ENCODE results near the gene RUNX2. TPM values are rescaled to one million over a fixed set of nuclear protein-coding genes. Genes with fewer than 3 reads are reported as not detected.

The RUNX2 gene
- total and polyA plus RNA-seq, 8 donors, result 0.80 to 18.7 (median 2.7) TPM; not detected in 1

GRCh38 chr6:45658958-45659357 lies 330.8 kb downstream of the RUNX2 start:
- no peak for TF ChIP-seq POLR2A (IDR thresholded peaks at IDR 0.05)
- TF ChIP-seq POLR2AphosphoS5 (IDR thresholded peaks at IDR 0.05), result no peak
- TF ChIP-seq, protein P1, sequence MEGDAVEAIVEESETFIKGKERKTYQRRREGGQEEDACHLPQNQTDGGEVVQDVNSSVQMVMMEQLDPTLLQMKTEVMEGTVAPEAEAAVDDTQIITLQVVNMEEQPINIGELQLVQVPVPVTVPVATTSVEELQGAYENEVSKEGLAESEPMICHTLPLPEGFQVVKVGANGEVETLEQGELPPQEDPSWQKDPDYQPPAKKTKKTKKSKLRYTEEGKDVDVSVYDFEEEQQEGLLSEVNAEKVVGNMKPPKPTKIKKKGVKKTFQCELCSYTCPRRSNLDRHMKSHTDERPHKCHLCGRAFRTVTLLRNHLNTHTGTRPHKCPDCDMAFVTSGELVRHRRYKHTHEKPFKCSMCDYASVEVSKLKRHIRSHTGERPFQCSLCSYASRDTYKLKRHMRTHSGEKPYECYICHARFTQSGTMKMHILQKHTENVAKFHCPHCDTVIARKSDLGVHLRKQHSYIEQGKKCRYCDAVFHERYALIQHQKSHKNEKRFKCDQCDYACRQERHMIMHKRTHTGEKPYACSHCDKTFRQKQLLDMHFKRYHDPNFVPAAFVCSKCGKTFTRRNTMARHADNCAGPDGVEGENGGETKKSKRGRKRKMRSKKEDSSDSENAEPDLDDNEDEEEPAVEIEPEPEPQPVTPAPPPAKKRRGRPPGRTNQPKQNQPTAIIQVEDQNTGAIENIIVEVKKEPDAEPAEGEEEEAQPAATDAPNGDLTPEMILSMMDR (IDR thresholded peaks at IDR 0.05), result no peak
- TF ChIP-seq EP300 (IDR thresholded peaks at IDR 0.05), result no peak
- intact Hi-C loops (cut with DNase I; ENCODE audit: low total_unique reads), result no loop called here
- DNase-seq, result no peak
- Histone ChIP-seq H3K36me3 (no peaks in the 10 kb centered on the region), H3K4me3 (no peak overlapping the region), H3K9me3 (no peaks in the 10 kb centered on the region), H3K27ac (no peak overlapping the region), H3K27me3 (peaks cover 0 to 26% (median 12%) of the 10 kb centered on the region in 3 donors), H3K4me1 (peaks cover 8 to 10% (median 10%) of the 10 kb centered on the region in 4 donors)
- 63 to 76% (median 72%) methylated on average over 5 of the region's 5 CpGs for WGBS, 5 donors

DNA sequence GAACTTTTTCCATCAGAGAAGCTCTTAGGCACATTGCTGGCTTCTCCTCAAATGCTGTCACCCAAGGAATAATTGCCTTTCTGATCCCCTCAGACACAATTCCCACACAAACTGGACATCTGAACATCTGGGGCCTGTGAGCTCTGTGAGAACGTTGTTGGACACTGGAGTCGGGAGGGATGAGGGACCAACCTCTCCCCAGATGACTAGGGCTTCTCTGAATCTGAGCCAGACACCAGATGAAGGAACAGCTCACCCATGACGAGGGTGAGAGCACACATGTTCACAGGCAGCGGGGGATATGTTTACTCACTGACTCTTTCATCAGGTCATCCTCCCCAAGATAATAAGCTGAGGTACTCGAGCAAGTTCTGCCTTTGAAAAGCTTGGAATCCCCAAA lies 333.5 kb downstream of the RUNX2 start:
- no peak for DNase-seq
- no peaks in the 10 kb centered on the region for H3K36me3 ChIP-seq
- no peaks in the 10 kb centered on the region for H3K9me3 ChIP-seq
- WGBS, 5 donors, result 61 to 74% (median 73%) methylated on average over 4 to 5 of the region's 5 CpGs
- intact Hi-C loops (cut with DNase I; ENCODE audit: low total_unique reads), result no loop called here
- H3K4me1 ChIP-seq, result peaks cover 10 to 14% (median 12%) of the 10 kb centered on the region in 4 donors
- TF ChIP-seq POLR2A (IDR thresholded peaks at IDR 0.05), result no peak
- TF ChIP-seq, protein P1 (IDR thresholded peaks at IDR 0.05), result no peak
- TF ChIP-seq EP300 (IDR thresholded peaks at IDR 0.05), result no peak
- TF ChIP-seq POLR2AphosphoS5 (IDR thresholded peaks at IDR 0.05), result no peak
- peaks cover 0 to 42% (median 13%) of the 10 kb centered on the region in 3 donors for H3K27me3 ChIP-seq
- no peak overlapping the region for H3K4me3 ChIP-seq
- no peak overlapping the region for H3K27ac ChIP-seq

GRCh38 chr6:45663251-45664221 lies 335.4 kb downstream of the RUNX2 start:
- H3K9me3 ChIP-seq, result no peaks in the 10 kb centered on the region
- DNase-seq, result peak in 1 of 2 donors; percentile 80
- 9 to 22% (median 15%) methylated on average over 49 to 88 of the region's 88 CpGs for WGBS, 5 donors
- peaks cover 10 to 14% (median 12%) of the 10 kb centered on the region in 4 donors for H3K4me1 ChIP-seq
- TF ChIP-seq POLR2A (IDR thresholded peaks at IDR 0.05) (no peak), POLR2AphosphoS5 (IDR thresholded peaks at IDR 0.05) (no peak), EP300 (IDR thresholded peaks at IDR 0.05) (no peak)
- TF ChIP-seq, protein P1 (IDR thresholded peaks at IDR 0.05), result no peak
- H3K27me3 ChIP-seq, result peaks cover 0 to 54% (median 13%) of the 10 kb centered on the region in 3 donors
- no peaks in the 10 kb centered on the region for H3K36me3 ChIP-seq
- intact Hi-C loops (cut with DNase I; ENCODE audit: low total_unique reads), result no loop called here
- H3K27ac ChIP-seq, result no peak overlapping the region
- H3K4me3 ChIP-seq, result peak overlapping the region; percentile 11 to 40 (median 27)

DNA sequence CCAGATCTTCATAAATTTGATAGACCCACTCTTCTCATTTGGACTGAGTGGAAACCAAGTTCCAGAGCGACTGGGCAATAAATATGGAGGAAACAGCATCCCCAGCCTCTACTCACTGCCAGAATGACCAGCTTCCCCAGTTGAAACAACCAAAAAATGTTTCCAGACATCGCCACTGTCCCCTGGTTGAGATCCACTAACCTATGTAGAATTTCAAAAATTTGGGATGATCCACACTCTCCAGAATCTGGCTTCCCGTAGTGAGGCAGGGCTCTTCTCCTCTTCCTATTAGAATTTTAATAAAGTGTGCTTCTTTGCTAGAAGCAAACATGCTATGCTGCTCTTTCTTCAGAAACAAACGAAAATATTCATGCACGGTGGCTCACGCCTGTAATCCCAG lies 336.6 kb downstream of the RUNX2 start:
- Histone ChIP-seq H3K27me3 (peaks cover 0 to 58% (median 13%) of the 10 kb centered on the region in 3 donors), H3K27ac (no peak overlapping the region), H3K4me1 (peaks cover 10 to 14% (median 12%) of the 10 kb centered on the region in 4 donors), H3K36me3 (no peaks in the 10 kb centered on the region), H3K9me3 (no peaks in the 10 kb centered on the region), H3K4me3 (no peak overlapping the region)
- WGBS, 5 donors, result 88 to 98% (median 96%) methylated on average over 6 of the region's 6 CpGs
- intact Hi-C loops (cut with DNase I; ENCODE audit: low total_unique reads), result no loop called here
- DNase-seq, result no peak
- TF ChIP-seq POLR2AphosphoS5 (IDR thresholded peaks at IDR 0.05), result no peak
- no peak for TF ChIP-seq EP300 (IDR thresholded peaks at IDR 0.05)
- TF ChIP-seq, protein P1 (IDR thresholded peaks at IDR 0.05), result no peak
- no peak for TF ChIP-seq POLR2A (IDR thresholded peaks at IDR 0.05)

Measured in stomach (tissue), 9 donors.